ENCODE results near the gene ST3GAL6.
"Not testable (repeated sequence)": the region's sequence is repeated elsewhere in the genome, so short reads cannot be mapped to it uniquely, and the experiment has no call there.

ST3GAL6 gene

DNA sequence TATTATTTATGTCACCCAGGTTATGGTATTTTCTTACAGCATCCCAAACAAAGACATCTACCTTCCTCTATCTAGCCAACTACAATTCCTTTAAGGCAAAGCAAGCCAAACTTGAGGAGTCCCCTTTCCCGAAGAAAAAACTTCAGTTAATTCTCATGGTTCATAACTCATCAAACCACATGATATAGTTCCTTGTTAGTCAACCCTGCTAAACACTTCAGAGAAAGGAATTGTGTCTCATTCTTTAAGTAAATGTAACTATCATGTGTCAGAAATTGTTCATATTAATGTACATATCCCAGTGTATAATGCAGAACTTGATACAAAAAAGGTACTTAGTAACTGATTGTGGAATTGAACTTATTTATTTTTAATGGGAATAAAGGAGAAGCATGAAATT, 44.4 kb downstream of the ST3GAL6 start:
- DNase-seq: no peak

GRCh38 chr3:98808071-98808470, 44.9 kb downstream of the ST3GAL6 start:
- no peak for DNase-seq

DNA sequence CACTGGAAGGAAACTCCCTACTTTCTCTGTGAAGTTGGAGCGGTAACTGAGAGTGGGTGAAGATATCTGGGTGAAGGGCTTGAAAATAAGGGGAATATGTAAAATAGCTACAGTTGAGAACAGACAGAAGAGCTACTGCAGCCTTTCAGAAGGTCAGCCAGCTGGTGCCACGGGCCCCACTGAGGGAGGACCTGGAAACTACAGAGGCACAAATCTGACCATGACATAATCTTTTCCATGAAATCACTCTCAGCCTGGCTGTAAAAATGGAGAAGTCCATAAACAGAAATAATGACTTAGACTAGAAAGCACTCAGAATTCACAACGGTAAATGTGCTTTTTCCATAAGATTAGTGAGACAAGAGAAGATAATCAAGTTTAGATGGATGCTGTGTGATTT, 46.4 kb downstream of the ST3GAL6 start:
- DNase-seq: no peak

DNA sequence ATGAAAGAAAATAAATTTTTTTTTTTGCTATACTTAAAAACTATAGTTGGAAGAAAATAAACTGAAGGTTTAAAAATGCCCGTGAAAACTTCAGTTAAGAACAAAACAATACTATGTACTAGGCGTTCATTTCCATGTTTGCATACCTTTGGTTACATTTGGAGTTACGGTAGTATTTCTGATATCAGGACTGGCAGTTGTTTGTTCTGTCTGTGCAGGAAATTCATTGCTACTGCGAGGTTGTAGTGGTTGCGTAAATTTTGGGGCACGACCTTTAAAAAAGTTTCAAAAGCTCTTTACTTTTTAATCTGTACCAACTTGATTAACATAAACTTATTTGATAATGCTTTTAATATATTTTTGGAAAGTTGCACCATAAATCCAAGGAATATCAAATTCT, 47.9 kb downstream of the ST3GAL6 start:
- DNase-seq: no peak

GRCh38 chr3:98812851-98813374, 49.8 kb downstream of the ST3GAL6 start:
- DNase-seq: no peak

DNA sequence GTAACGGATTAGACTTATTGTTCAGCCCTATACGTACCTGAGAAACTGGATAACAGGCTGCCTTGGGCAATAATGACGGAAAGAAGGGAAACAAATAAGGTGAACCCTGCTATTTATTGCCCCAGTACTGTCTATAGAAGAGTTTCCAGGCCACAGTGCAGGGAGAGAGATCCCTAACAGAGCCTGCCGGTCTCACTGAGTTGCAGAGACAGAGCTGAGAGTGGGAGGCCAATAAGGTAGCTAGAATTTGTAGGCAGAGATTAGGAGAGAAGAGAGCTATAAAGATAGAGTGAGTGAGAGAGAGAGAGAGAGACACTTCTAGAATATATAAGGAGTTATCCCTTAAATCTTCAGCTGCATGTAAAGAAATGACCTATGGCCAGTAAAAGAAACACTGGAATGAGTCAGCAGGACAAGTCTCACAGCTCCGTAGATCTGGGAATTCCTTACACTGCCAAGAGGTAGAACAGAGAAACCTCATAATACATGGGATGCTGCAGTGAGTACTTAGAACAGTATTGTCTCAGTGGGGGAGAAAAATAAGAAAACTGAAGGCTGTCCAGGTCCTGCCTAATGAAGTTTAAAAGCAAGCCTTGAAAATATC, 51.8 kb downstream of the ST3GAL6 start:
- DNase-seq: no peak

DNA sequence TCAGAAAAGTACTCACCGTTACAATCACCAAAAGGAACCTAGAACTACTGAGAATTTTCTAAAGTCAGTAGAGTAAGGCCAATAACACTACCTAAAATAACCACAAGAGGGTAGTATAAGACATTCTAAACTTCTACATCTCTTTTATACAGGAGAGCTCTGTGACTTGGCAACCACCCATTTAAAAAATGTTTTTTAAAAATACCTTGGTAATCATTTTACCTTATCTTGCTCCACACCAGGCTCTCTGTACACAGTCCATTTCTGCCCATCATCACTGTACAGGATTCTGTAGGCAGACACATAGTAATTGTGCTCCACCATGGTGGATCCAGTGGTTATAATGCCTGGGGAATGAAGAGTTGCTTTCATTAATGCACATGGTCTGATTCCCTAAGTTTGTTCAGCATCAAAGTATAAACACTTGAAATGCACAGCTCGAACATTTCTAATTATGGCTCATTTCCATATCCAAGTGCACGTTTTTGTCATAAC, 54.5 kb downstream of the ST3GAL6 start:
- DNase-seq: no peak

DNA sequence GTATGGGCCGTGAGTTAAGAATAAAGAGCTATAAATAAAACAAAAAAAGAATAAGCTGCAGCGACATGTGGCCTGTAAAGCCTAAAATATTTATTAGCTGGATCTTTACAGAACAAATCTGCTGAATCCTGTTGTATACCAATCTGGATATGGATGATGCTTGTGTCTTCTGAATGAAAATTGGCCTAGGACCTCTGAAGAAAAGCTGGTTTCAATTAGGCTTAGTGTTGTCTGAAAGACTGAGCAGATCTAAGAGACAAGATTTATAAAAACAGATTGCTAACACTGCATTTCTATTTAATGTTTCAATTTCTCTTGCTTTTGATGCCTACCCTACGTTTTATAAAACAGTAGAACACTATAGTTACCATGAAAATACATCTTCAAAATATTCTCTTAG, 57.9 kb downstream of the ST3GAL6 start:
- DNase-seq: no peak

GRCh38 chr3:98823791-98824190, 60.7 kb downstream of the ST3GAL6 start:
- no peak for DNase-seq

GRCh38 chr3:98824256-98824655, 61.1 kb downstream of the ST3GAL6 start:
- DNase-seq: no peak

GRCh38 chr3:98826126-98826525, 63.0 kb downstream of the ST3GAL6 start:
- DNase-seq: no peak

DNA sequence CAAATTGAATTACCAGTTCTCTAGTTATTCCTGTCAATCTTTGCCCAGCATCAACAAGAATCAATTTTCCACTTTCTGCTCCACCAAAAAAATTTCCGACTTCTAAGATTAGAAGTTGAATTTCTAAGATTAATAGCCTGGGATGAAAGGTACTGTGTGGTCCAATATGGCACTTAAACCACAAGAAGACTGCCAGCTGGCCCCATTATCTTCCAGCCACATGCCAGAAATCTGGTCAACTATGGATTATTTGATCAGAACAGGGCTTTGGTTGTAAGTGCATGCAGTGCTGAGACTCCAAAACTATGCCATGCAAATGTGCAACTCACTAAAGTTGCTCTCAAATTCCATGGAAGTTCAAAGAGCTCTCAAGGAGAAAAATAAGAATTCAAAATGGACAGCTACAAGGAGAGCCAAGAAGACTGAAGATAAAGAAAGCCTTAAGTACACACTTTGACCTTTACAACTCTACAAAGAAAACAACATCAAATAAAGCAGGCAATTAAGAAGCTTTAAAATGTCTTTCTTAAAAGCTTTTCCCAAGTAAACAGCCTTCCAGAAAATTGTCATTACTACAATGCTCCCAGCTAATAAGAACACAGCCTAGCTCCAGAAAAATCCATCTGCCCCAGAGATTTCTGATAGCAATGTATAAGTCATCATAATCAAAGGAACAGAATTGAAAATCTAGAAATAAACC, 64.2 kb downstream of the ST3GAL6 start:
- DNase-seq: no peak

- no peak for DNase-seq
Measured at GRCh38 chr3:98829246-98829832, 66.2 kb downstream of the ST3GAL6 start.

DNA sequence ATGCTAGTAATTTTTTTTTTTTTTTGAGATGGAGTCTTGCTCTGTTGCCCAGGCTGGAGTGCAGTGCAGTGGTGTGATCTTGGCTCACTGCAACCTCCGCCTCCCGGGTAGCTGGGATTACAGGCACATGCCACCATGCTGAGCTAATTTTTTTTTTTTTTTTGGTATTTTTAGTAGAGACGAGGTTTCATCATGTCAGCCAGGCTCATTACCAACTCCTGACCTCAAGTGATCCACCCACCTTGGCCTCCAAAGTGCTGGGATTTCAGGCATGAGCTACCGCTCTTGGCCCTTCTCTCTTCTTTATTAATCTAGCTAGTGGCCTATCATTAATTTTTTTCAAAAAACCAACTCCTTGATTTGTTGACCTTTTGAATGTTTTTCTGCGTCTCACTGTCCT, 67.9 kb downstream of the ST3GAL6 start:
- DNase-seq: not testable (repeated sequence)

DNA sequence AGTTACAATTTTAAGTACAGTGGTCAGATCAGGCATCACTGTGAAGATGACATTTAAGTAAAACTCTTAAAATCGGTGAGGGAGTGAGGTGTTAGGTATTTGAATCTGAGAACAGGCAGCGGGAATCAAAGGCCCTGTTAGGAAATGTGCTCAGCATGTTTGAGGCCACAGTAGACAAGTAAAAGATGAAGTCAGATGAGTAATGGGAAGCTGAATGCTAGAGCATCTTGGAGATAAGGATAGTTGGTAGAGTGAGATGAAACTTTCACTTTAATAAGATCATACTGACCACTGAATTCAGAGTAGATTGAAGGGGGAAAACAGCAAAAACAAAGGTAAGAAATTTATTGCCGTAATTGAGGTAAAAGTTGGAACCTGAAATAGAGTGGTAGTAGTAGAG, 76.7 kb downstream of the ST3GAL6 start:
- no peak for DNase-seq

GRCh38 chr3:98843266-98843959, 80.3 kb downstream of the ST3GAL6 start:
- no peak for DNase-seq
